Measurements from ENCODE around the gene NEAT1.
A peak's percentile ranks its signal among the peaks of the same experiment; 100 is the strongest.

- TF ChIP-seq CTCF (conservative IDR thresholded peaks at IDR 0.05), result peak; percentile 97
- TF ChIP-seq EZH2 (IDR thresholded peaks at IDR 0.05; ENCODE audit: low read depth), result no peak
Measured at GRCh38 chr11:65416341-65416824, 6.2 kb upstream of the NEAT1 start.
